SU-DHL-6 (cell line): ENCODE measurements around the gene DCC.

Experiments
- CTCF ChIP-seq: fragments of 200-600 bp; sonication (generic); IDR thresholded peaks from one replicate; pipeline ENCODE4 v1.5.1; 2017; ENCODE audit warnings: antibody characterized with exemption, mild to moderate bottlenecking, low read length, moderate library complexity; ENCODE audit not compliant: insufficient read depth, poor library complexity, severe bottlenecking
- EZH2phosphoT487 ChIP-seq: fragments of 200-600 bp; sonication (generic), shearing (Covaris generic); conservative IDR thresholded peaks from 2 replicates; pipeline ENCODE4 v1.6.1; 2018; ENCODE audit warnings: mild to moderate bottlenecking, antibody characterized with exemption, low read length, moderate library complexity, mixed read lengths

GRCh38 chr18:52747869-52748268, 407.9 kb downstream of the DCC start:
- no peak for TF ChIP-seq CTCF
- no peak for TF ChIP-seq EZH2phosphoT487
